ENCODE data around the gene PLSCR5. TPM values are rescaled to one million over a fixed set of nuclear protein-coding genes. Genes with fewer than 3 reads are reported as not detected.

The PLSCR5 gene
- total RNA-seq, 6 experiments from 2014 or later = not detected

DNA sequence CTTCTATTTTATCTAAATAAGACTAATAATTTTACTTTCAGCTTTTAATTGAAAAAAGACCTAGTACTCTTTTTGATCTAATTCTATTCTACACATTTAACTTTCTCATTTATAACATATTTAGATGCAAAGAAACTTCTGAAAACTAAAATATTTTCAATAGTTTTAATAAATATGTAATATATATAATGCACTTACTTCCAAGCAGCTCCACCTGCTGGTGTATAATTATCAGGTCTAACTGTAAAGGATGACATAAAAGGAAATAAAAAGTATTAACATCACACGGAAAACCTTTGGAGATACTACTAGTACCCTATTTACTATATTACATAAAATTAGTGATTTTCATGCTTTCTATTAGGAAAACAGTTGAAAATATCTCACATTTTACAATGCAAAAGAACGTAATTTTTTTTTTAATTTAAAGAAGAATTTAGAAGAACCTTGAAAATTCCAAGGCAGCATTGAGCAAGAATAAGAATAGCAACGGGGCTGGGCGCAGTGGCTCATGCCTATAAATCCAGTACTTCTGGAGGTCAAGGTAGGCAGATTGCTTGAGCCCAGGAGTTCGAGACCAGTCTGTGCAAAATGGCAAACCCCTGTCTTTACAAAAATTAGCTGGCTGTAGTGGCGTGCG is 10.2 kb downstream of the PLSCR5 start:
- TF ChIP-seq CTCF (IDR thresholded peaks at IDR 0.05) = peak in 3 of 4 donors; percentile 44 to 51 (median 51)
- no peak for TF ChIP-seq POLR2A (IDR thresholded peaks at IDR 0.05)
- no peak overlapping the region for H3K27ac ChIP-seq
- ATAC-seq = peak in 1 of 4 donors; percentile 34
- no peaks in the 10 kb centered on the region for H3K9me3 ChIP-seq
- WGBS (ENCODE audit: insufficient coverage, low coverage, low lambda C conversion rate, missing lambda C conversion rate) = 44% methylated on average over 5 of the region's 7 CpGs
- no peak for DNase-seq
- intact Hi-C loops (cut with DNase I) = no loop called here
- no peak overlapping the region for H3K4me3 ChIP-seq
- H3K4me1 ChIP-seq = no peaks in the 10 kb centered on the region
- H3K36me3 ChIP-seq = no peaks in the 10 kb centered on the region
- H3K27me3 ChIP-seq = no peaks in the 10 kb centered on the region

DNA sequence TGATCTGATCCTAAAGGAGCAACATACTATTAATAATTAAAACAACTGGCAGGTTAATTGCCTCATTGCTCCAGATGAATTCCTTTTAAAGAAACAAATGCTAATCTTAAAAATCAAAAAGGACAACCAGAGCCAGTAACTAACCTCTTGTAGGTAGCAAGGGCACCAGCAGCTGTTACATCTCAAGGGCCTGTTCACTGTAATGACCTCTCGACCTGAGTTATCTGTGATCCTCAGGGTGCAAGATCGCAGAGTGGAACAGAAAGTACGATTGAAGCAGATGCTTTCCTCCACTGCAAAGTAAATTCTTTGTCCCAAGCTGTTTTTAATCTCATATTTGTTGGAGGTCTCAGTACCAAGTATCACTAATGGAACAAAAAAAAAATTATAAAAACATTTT is 11.4 kb downstream of the PLSCR5 start:
- no peak overlapping the region for H3K27ac ChIP-seq
- DNase-seq = no peak
- H3K9me3 ChIP-seq = no peaks in the 10 kb centered on the region
- WGBS (ENCODE audit: insufficient coverage, low coverage, low lambda C conversion rate, missing lambda C conversion rate) = 64% methylated on average over 3 of the region's 3 CpGs
- H3K27me3 ChIP-seq = no peaks in the 10 kb centered on the region
- no peak for ATAC-seq
- no peak overlapping the region for H3K4me3 ChIP-seq
- H3K36me3 ChIP-seq = no peaks in the 10 kb centered on the region
- no peaks in the 10 kb centered on the region for H3K4me1 ChIP-seq
- no peak for TF ChIP-seq CTCF (IDR thresholded peaks at IDR 0.05)
- no peak for TF ChIP-seq POLR2A (IDR thresholded peaks at IDR 0.05)
- intact Hi-C loops (cut with DNase I) = no loop called here

DNA sequence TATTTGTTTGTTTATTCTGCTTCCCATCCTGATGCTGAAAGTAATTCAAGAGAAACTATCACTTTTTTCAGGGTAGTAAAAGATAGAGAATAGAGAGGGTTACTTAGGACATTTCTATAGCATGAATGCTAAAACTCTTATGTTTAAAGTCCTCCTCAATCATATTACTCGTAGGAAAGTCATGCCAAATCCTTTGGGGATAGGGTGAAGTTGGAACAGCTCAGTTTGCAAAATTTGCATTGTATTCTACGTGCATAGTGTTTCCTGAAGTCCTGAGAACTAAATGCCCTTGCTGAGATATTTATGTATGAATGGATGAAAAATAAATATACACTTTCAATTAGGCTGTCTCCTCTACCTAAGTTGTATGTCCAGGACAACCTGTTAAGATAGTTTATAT is 14.6 kb downstream of the PLSCR5 start:
- ATAC-seq = no peak
- Histone ChIP-seq H3K27me3 (no peaks in the 10 kb centered on the region), H3K4me1 (no peaks in the 10 kb centered on the region), H3K9me3 (no peaks in the 10 kb centered on the region), H3K27ac (no peak overlapping the region), H3K4me3 (no peak overlapping the region), H3K36me3 (no peaks in the 10 kb centered on the region)
- DNase-seq = no peak
- WGBS (ENCODE audit: insufficient coverage, low coverage, low lambda C conversion rate, missing lambda C conversion rate) = 53% methylated on average over 2 of the region's 2 CpGs
- no peak for TF ChIP-seq CTCF (IDR thresholded peaks at IDR 0.05)
- TF ChIP-seq POLR2A (IDR thresholded peaks at IDR 0.05) = no peak
- intact Hi-C loops (cut with DNase I) = no loop called here

- intact Hi-C loops (cut with DNase I) = no loop called here
- TF ChIP-seq POLR2A (IDR thresholded peaks at IDR 0.05) = no peak
- TF ChIP-seq CTCF (IDR thresholded peaks at IDR 0.05) = peak; percentile 53 to 66 (median 60)
- Histone ChIP-seq H3K27me3 (no peaks in the 10 kb centered on the region), H3K27ac (no peak overlapping the region), H3K9me3 (no peaks in the 10 kb centered on the region), H3K4me3 (no peak overlapping the region), H3K4me1 (no peaks in the 10 kb centered on the region), H3K36me3 (no peaks in the 10 kb centered on the region)
- DNase-seq (no peak), ATAC-seq (peak; percentile 57 to 74 (median 70))
- whole genome bisulfite sequencing (ENCODE audit: insufficient coverage, low coverage, low lambda C conversion rate, missing lambda C conversion rate) = 3% methylated on average over 1 of the region's 1 CpG
Observed at GRCh38 chr3:146589899-146590508, 15.1 kb downstream of the PLSCR5 start.
